ENCODE measurements around the gene PTGDR.

PTGDR gene

GRCh38 chr14:52244997-52245396 lies 22.5 kb upstream of the PTGDR start:
- TF ChIP-seq POLR2A (IDR thresholded peaks at IDR 0.05; ENCODE audit: low read depth, low read length) = no peak
- DNase-seq (ENCODE audit: insufficient read length, low spot score) (no peak), FAIRE-seq (no peak)

DNA sequence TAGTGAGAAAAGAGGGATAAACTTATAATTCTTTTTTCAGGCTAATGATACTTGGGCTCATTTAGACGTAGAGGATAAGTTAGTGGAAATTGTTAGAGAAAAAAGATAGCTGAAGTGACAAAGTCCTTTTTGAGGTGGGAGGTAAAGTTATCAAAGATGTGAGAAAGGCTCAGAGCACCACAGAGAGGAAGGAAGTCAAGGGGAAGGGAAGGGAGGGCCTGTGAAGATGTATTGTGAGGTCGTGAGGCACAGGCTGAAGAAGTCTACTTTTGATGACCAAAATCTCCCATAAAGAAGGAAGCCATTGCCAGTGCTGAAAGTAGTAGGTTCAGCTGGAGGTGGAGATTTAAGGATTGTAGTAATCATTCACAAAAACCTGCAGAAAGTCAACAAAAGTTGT lies 19.4 kb upstream of the PTGDR start:
- DNase-seq (ENCODE audit: insufficient read length, low spot score) (no peak), FAIRE-seq (no peak)
- TF ChIP-seq POLR2A (IDR thresholded peaks at IDR 0.05; ENCODE audit: low read depth, low read length) = no peak

GRCh38 chr14:52251724-52252123 lies 15.8 kb upstream of the PTGDR start:
- TF ChIP-seq POLR2A (IDR thresholded peaks at IDR 0.05; ENCODE audit: low read depth, low read length) = no peak
- no peak for FAIRE-seq
- no peak for DNase-seq (ENCODE audit: insufficient read length, low spot score)

- TF ChIP-seq POLR2A (IDR thresholded peaks at IDR 0.05; ENCODE audit: low read depth, low read length) = no peak
- DNase-seq (ENCODE audit: insufficient read length, low spot score) (no peak), FAIRE-seq (no peak)
Observed at GRCh38 chr14:52253503-52253902, 14.0 kb upstream of the PTGDR start.

GRCh38 chr14:52254086-52254485 lies 13.4 kb upstream of the PTGDR start:
- FAIRE-seq = no peak
- TF ChIP-seq POLR2A (IDR thresholded peaks at IDR 0.05; ENCODE audit: low read depth, low read length) = no peak

GRCh38 chr14:52258783-52259182 lies 8.7 kb upstream of the PTGDR start:
- no peak for FAIRE-seq
- no peak for DNase-seq (ENCODE audit: insufficient read length, low spot score)
- no peak for TF ChIP-seq POLR2A (IDR thresholded peaks at IDR 0.05; ENCODE audit: low read depth, low read length)

More at GRCh38 chr14:52254086-52254485, 13.4 kb upstream of the PTGDR start:
- no peak for DNase-seq (ENCODE audit: insufficient read length, low spot score)

GRCh38 chr14:52259434-52259833 lies 8.1 kb upstream of the PTGDR start:
- DNase-seq (ENCODE audit: insufficient read length, low spot score) (no peak), FAIRE-seq (no peak)
- no peak for TF ChIP-seq POLR2A (IDR thresholded peaks at IDR 0.05; ENCODE audit: low read depth, low read length)

DNA sequence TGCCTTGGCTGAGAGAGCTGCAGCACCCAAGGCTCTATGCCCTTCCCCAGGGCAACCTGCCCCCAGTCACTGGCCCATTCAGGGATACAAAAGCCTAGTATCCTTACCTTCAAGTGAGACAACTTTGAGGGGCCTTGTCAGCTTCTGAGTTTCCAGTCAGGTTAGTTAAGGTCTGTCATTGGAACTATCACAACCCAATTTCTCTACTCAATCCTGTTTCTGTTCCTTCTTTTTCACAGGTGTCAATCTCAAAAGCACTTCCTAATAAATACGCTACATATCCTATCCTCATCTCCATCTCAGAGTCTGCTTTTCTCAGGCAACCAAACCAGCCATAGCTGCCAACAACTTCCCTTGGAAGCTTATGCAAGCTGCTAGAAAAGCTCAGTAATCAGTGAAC lies 4.9 kb upstream of the PTGDR start:
- no peak for TF ChIP-seq POLR2A (IDR thresholded peaks at IDR 0.05; ENCODE audit: low read depth, low read length)
- DNase-seq (ENCODE audit: insufficient read length, low spot score) (no peak), FAIRE-seq (no peak)

DNA sequence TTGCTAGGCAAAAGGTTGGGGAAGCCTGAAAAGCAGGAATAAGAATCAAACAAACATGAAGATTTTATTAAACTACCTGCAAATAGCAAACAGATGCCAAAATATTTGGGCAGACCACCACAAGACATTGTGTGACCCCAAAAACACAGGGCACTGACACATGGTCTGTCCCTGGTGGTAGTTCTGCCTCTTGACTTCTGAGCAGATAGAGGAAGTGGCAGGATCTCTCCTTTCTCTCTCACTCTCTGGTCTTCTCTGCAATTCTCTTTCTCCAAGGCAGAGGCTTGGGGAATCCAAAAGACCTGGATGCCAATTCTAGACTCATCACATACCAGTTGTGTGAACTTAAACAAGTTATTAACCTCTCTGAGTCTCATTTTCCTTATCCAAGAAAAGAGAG lies 4.3 kb upstream of the PTGDR start:
- TF ChIP-seq POLR2A (IDR thresholded peaks at IDR 0.05; ENCODE audit: low read depth, low read length) = no peak
- no peak for FAIRE-seq

GRCh38 chr14:52265253-52265652 lies 2.2 kb upstream of the PTGDR start:
- FAIRE-seq = no peak
- no peak for DNase-seq (ENCODE audit: insufficient read length, low spot score)
- no peak for TF ChIP-seq POLR2A (IDR thresholded peaks at IDR 0.05; ENCODE audit: low read depth, low read length)

More for the DNA sequence above, 4.3 kb upstream of the PTGDR start:
- no peak for DNase-seq (ENCODE audit: insufficient read length, low spot score)

- DNase-seq (ENCODE audit: insufficient read length, low spot score) = no peak
- FAIRE-seq = no peak
- TF ChIP-seq POLR2A (IDR thresholded peaks at IDR 0.05; ENCODE audit: low read depth, low read length) = no peak
Observed at GRCh38 chr14:52266179-52266578, 1.3 kb upstream of the PTGDR start.

DNA sequence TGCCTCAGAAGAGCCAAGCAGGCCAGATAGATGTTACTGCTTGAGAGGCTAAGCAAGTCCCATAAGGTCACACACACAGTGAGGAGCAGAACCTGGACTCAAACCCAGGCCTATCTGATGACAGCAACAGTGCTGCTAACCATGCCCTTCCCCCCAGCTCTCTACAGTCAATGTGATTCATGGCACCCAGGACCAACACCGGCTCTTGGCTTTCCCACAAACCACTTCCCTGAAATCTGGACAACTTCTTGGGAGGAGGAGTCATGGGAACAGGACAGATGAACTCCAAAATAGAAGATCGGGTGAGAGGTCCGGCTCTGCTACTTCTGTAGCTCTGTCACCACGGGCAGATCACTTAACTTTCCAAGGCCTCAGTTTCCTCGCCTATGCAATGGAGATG lies 716 bp upstream of the PTGDR start:
- DNase-seq (ENCODE audit: insufficient read length, low spot score) (no peak), FAIRE-seq (no peak)
- TF ChIP-seq POLR2A (IDR thresholded peaks at IDR 0.05; ENCODE audit: low read depth, low read length) = no peak

- DNase-seq (ENCODE audit: insufficient read length, low spot score) (no peak), FAIRE-seq (no peak)
- no peak for TF ChIP-seq POLR2A (IDR thresholded peaks at IDR 0.05; ENCODE audit: low read depth, low read length)
Observed at GRCh38 chr14:52268279-52269061, 972 bp downstream of the PTGDR start.

- FAIRE-seq (no peak), DNase-seq (ENCODE audit: insufficient read length, low spot score) (no peak)
- TF ChIP-seq POLR2A (IDR thresholded peaks at IDR 0.05; ENCODE audit: low read depth, low read length) = no peak
Observed at GRCh38 chr14:52269100-52269499, 1.6 kb downstream of the PTGDR start.

DNA sequence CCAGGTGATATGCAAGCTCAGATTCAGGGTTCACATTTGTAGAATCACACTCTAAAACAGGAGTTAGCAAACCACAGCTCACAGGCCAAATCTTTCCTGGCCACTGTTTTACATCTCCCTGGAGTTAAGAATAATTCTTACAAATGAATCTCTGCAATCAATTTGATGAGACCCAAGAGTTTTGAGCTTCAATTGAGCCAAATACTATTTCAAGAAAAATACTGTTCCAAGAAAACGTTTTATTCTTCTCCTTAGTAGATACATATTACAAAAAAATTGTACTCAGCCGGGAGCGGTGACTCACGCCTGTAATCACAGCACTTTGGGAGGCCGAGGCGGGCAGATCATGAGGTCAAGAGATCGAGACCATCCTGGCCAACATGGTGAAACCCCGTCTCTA lies 2.5 kb downstream of the PTGDR start:
- no peak for FAIRE-seq
- no peak for DNase-seq (ENCODE audit: insufficient read length, low spot score)
- TF ChIP-seq POLR2A (IDR thresholded peaks at IDR 0.05; ENCODE audit: low read depth, low read length) = no peak
